GM03348 (cell line): ENCODE measurements around the gene CREB3L2.
"Not testable (repeated sequence)": the region's sequence is repeated elsewhere in the genome, so short reads cannot be mapped to it uniquely, and the experiment has no call there.

Experiments
- DNase-seq: peaks from one replicate; pipeline ENCODE4 v3.0.0; 2012; ENCODE audit warnings: low spot score

Gene CREB3L2

GRCh38 chr7:137838706-137839315 is 163.1 kb downstream of the CREB3L2 start:
- DNase-seq, result no peak

DNA sequence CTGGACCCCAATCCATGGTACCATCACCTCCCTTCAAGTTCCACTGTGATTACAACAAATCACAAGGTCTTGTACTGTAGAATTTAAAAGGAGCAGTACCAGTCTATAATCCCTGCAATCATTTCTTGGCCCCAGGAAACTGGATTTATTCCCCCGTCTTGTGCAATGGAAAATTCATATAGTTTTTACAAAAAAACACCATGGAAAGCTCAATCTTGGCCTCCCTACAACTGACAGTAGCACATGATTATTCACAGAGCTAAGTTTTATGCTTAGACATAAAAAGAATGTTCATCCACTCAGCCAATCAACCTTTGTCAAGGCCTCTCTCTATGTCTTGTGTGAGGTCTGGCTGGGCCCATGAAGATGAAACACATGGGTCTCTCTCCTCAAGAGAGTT is 165.3 kb downstream of the CREB3L2 start:
- no peak for DNase-seq

GRCh38 chr7:137836113-137836509 is 165.8 kb downstream of the CREB3L2 start:
- no peak for DNase-seq

GRCh38 chr7:137835486-137836112 is 166.3 kb downstream of the CREB3L2 start:
- DNase-seq, result no peak

DNA sequence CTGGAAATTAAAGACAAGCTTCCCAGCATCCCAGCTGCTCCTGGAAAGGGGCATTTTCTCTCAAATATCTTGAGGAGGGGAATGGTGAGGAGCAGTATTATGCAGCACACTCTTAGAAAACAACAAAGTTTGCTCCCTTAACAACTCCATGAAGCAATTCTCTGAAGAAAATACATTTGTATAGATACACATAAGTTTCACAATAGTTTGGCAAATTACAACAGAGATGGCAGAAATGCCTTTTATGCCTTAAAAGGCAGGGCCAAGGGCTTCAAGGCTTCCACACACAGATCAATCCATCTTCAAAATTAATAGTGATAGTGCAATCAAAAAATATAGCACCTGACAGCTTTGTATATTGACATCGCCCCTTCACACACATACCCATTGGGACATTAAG is 167.3 kb downstream of the CREB3L2 start:
- no peak for DNase-seq

GRCh38 chr7:137832990-137833389 is 168.9 kb downstream of the CREB3L2 start:
- DNase-seq, result not testable (repeated sequence)

DNA sequence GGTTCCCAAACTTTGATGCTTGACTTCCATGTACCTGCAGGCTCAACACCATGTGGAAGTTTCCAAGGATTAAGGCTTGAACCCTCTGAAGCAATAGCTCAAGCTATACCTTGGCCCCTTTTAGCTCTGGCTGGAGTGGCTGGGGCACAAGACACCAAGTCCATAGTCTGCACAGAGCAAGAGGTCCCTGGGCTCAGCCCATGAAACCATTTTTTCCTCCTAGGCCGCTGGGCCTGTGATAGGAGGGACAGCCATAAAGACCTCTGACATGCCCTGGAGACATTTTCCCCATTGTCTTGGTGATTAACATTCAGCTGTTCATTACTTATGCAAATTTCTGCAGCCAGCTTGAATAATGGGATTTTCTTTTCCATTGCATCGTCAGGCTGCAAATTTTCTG is 169.5 kb downstream of the CREB3L2 start:
- DNase-seq, result no peak

- not testable (repeated sequence) for DNase-seq
Measured at GRCh38 chr7:137831555-137831954, 170.3 kb downstream of the CREB3L2 start.

GRCh38 chr7:137829337-137829992 is 172.4 kb downstream of the CREB3L2 start:
- DNase-seq, result no peak

DNA sequence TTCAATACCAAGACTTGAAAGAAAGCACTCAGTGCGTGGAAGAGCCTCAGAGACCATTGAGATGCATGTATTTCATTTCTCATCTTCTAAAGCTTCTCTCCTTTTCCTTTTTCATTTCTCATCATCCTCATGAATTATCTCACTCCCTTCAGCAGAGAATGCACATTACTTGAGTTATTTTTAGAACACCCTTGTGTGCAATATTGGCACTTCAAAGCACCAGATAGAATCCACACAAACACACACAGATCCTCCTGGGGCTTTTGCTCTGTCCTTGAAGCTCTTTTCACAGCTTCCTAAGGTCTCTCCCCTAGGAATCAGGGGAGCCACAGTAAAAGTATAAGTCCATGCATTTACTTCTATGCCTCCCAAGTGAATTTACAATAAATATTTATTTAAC is 173.4 kb downstream of the CREB3L2 start:
- DNase-seq, result no peak

GRCh38 chr7:137825489-137825888 is 176.4 kb downstream of the CREB3L2 start:
- DNase-seq, result no peak
